GM13977 (cell line): ENCODE measurements around the gene PTPRM.

Experiments
- DNase-seq: peaks from one replicate; pipeline ENCODE4 v3.0.0; 2012; ENCODE audit warnings: low spot score
- in situ Hi-C: fragments of 300-500 bp; cut with MboI; formaldehyde crosslinking; loops from one replicate; pipeline ENCODE4 v1.12.0; 2022; ENCODE audit warnings: low sequenced_read_pairs, low pct_unique_long_range_greater_than_20kb, mixed read lengths, inconsistent platforms; ENCODE audit not compliant: unreplicated experiment
- TF ChIP-seq, protein P1 (sequence below): IDR thresholded peaks from 2 replicates; pipeline ENCODE4 v1.5.1; 2012; ENCODE audit warnings: mild to moderate bottlenecking, control low read depth; ENCODE audit not compliant: insufficient read depth; ENCODE audit errors: extremely low read depth, missing control alignments

PTPRM gene

DNA sequence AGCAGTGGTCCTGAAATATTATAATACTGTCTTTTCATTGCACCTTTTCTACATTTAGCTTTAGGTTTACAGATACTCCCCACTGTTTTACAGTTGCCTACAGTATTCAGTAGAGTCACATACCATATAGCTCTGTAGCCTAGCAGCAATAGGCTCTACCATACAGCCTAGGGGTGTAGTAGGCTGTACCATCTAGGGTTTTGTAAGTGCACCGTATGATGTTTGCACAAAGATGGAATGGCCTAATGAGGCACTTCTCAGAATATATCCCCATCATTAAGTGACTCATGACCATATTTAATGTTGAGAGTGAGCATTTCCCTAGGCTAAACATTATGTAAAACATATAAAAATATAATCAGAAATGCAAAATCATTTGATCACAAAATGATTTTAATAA is 530.8 kb downstream of the PTPRM start:
- TF ChIP-seq, protein P1, sequence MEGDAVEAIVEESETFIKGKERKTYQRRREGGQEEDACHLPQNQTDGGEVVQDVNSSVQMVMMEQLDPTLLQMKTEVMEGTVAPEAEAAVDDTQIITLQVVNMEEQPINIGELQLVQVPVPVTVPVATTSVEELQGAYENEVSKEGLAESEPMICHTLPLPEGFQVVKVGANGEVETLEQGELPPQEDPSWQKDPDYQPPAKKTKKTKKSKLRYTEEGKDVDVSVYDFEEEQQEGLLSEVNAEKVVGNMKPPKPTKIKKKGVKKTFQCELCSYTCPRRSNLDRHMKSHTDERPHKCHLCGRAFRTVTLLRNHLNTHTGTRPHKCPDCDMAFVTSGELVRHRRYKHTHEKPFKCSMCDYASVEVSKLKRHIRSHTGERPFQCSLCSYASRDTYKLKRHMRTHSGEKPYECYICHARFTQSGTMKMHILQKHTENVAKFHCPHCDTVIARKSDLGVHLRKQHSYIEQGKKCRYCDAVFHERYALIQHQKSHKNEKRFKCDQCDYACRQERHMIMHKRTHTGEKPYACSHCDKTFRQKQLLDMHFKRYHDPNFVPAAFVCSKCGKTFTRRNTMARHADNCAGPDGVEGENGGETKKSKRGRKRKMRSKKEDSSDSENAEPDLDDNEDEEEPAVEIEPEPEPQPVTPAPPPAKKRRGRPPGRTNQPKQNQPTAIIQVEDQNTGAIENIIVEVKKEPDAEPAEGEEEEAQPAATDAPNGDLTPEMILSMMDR: no peak
- in situ Hi-C loops: no loop called here
- DNase-seq: no peak

DNA sequence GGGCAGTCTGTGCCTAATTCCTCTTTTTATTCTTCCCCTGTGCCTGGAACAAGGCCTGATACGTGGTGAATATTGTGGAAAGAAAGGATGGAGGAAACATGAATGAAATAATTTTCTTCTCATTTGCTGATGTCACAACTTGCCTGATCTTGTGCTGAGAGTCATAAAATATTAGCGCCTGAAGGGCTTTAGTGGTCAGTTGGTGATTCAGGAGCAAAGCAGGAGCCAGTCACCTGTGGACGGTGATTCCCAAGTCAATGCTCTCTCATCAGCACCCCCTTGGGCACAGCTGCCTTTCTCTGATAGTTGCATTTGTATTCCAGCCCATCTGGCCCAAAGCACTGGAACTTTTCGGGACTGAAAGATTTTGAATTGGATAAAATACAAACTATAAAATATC is 539.5 kb downstream of the PTPRM start:
- no peak for DNase-seq
- TF ChIP-seq, protein P1: no peak
- in situ Hi-C loops: no loop called here

DNA sequence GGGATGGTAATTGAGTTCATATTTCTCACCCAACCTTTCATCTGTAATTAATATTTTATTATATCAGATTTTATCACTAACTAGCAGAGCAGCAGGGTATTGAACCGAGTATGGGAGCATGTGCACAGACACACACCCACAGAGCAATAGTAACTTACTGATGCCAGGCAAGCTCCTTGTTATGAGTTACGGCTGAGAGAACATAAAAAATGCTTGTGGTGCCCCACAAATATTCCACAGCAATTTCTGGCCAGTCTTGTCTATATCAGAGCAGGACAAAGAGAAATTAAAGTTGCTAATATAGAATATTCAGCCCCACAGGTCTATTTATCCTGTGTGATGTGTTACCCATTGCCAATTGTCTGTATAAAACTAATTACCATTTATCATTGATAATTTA is 540.3 kb downstream of the PTPRM start:
- TF ChIP-seq, protein P1: no peak
- in situ Hi-C loops: no loop called here
- no peak for DNase-seq

DNA sequence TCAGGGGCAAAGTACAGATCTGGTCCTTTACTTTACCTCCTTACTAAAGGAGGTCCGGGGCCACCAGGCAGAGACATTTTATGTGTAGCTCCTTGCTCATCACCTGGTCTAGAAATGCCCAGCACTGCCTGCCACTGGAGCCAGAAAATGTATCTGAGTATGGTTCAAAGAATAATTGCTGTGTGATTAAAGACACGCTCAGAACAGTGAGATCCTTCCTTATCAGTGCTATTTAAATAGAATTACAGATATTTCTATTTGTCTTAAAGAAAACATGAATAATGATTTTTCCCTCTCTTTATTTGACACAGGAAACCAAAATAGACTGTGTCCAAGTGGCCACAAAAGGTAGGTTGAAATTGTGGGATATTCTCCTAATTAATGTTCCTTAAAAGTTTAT is 547.4 kb downstream of the PTPRM start:
- DNase-seq: no peak
- in situ Hi-C loops: no loop called here
- TF ChIP-seq, protein P1: no peak

DNA sequence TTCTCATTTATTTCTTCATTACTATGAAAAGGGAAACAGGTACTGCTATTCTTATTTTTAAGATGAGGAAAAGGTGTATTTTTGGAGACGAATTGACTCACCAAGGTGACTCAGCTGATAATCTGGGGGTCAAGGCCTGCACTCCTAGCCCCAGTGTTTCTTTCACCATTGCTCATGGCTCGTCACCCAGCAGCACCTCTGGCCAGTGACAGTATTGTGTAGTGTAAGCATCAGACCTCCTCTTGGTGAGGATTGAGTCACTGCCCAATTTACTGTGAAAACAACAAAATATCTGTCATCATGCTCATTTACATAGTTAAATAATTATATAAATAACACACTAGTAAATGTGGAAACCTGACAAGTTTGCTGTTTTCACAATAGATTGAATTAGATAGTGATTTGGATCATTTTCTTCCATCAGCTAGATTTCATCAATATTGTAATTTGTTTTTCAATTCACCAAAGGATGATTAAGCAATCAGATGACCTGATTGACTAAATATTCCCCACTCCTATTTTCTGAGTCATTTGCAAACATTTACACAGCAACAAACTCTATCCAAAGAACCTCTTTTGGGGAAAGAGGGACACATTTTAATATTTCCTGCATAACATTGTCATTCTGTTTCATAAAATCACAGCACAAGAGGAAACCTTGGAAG is 549.4 kb downstream of the PTPRM start:
- TF ChIP-seq, protein P1: no peak
- in situ Hi-C loops: no loop called here
- no peak for DNase-seq

DNA sequence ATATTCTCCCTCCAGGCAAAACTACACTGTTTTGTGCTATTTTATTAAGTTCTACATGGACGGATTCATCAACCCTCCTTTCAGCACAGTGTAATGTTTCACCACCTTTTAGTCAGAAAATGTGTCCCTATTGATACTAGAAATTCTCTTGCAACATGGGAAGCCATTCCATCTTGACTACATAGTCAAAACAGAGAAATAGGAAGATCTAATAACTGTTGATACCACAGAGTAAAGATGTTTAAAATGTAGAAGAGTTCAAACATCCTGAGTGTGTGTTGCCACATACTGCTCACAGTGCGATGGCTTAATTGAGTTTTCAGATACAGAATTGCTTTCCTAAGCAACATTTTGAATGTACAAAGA is 549.9 kb downstream of the PTPRM start:
- in situ Hi-C loops: no loop called here
- TF ChIP-seq, protein P1: no peak
- DNase-seq: no peak

DNA sequence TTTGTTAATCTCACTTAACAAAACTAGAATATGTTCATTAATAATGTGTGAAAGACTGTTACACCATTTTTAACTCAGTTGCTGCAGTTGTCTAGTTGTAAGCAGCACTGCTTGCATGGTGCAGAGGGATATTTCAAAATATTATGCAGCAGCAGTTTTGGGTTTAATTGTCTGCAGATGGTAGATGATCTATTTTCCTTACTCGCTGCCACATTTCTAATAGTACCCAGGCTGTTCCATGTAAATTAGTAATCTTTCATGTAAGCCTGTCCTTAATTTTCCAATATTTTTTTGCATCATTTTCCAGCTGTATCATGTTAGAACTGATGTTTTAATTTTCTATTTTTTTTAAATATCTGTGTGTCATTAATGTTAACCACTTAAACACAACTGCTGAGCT is 554.0 kb downstream of the PTPRM start:
- no peak for DNase-seq
- in situ Hi-C loops: no loop called here
- TF ChIP-seq, protein P1: no peak
